Esophagus squamous epithelium (tissue), 4 donors: ENCODE data around the gene MUTYH.

Source experiments
- POLR2A ChIP-seq, 4 donors: fragments of 450-650 bp; IDR thresholded peaks; one replicate each; pipeline ENCODE4 v1.6.1; 2017; ENCODE audit warnings: antibody characterized with exemption in 4 of 4, mild to moderate bottlenecking in 4 of 4, moderate library complexity in 3 of 4
- TF ChIP-seq, protein P1 (sequence below), 6 experiments: fragments of 450-650 bp in 4 of 6; fragments of 200-600 bp in 2 of 6; sonication (generic) in 2 of 6; IDR thresholded peaks; one replicate each; pipeline ENCODE4 v1.5.1; 2016 to 2019; ENCODE audit warnings: antibody characterized with exemption in 6 of 6, mild to moderate bottlenecking in 4 of 6, moderate library complexity in 4 of 6

DNA sequence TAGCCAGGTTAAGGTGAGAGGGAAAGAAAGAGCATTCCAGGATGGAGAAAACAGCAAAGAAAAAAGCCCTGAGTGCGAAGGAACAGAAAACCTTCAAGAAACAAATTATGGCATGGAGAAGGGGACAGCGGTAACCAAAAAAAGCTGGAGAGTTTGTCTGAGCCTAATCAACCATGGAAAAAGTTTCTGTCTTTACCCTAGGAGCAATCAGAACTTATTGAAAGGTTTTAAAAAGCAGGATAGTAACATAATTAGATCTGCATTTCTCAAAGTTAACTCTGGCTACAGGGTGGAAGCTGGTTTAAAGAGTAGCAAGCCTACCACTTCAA lies 39.6 kb downstream of the MUTYH start:
- TF ChIP-seq, protein P1, sequence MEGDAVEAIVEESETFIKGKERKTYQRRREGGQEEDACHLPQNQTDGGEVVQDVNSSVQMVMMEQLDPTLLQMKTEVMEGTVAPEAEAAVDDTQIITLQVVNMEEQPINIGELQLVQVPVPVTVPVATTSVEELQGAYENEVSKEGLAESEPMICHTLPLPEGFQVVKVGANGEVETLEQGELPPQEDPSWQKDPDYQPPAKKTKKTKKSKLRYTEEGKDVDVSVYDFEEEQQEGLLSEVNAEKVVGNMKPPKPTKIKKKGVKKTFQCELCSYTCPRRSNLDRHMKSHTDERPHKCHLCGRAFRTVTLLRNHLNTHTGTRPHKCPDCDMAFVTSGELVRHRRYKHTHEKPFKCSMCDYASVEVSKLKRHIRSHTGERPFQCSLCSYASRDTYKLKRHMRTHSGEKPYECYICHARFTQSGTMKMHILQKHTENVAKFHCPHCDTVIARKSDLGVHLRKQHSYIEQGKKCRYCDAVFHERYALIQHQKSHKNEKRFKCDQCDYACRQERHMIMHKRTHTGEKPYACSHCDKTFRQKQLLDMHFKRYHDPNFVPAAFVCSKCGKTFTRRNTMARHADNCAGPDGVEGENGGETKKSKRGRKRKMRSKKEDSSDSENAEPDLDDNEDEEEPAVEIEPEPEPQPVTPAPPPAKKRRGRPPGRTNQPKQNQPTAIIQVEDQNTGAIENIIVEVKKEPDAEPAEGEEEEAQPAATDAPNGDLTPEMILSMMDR (IDR thresholded peaks at IDR 0.05), result no peak
- TF ChIP-seq POLR2A (IDR thresholded peaks at IDR 0.05), result no peak
